Endodermal cell (in vitro differentiated cells): Measurements from ENCODE around the gene RANBP1. TPM values are rescaled to one million over a fixed set of nuclear protein-coding genes. Genes with fewer than 3 reads are reported as not detected.

Experiments
- DNase-seq: peaks from one replicate; pipeline ENCODE4 v3.0.0-alpha.2; 2017
- H3K27ac ChIP-seq: 2 replicates; pipeline ENCODE4 v1.5.1; 2013; ENCODE audit warnings: mild to moderate bottlenecking, low read depth, low read length, moderate library complexity
- H3K27me3 ChIP-seq: 2 replicates; pipeline ENCODE4 v1.6.1; 2013; ENCODE audit warnings: mild to moderate bottlenecking, low read length, moderate library complexity; ENCODE audit not compliant: insufficient read depth, control insufficient read depth, poor library complexity, severe bottlenecking
- H3K36me3 ChIP-seq: 2 replicates; pipeline ENCODE4 v1.7.0; 2013; ENCODE audit warnings: mild to moderate bottlenecking, low read length, moderate library complexity; ENCODE audit not compliant: control insufficient read depth, insufficient read depth
- H3K4me1 ChIP-seq: one replicate; pipeline ENCODE4 v1.7.0; 2013; ENCODE audit warnings: low read length; ENCODE audit not compliant: control insufficient read depth, insufficient read depth
- H3K4me3 ChIP-seq: 2 replicates; pipeline ENCODE4 v1.5.1; 2013; ENCODE audit warnings: mild to moderate bottlenecking, low read length, moderate library complexity
- H3K9ac ChIP-seq: 2 replicates; pipeline ENCODE4 v1.6.1; 2013; ENCODE audit warnings: mild to moderate bottlenecking, low read length, moderate library complexity; ENCODE audit not compliant: poor library complexity, severe bottlenecking; ENCODE audit errors: extremely low read depth
- H3K9me3 ChIP-seq: 2 replicates; pipeline ENCODE4 v1.6.1; 2013; ENCODE audit warnings: mild to moderate bottlenecking, low read length, moderate library complexity; ENCODE audit not compliant: control insufficient read depth
- H3K27ac Mint-ChIP-seq: 2 replicates; pipeline ENCODE4 v1.8.0; 2020; ENCODE audit warnings: mixed read lengths
- H3K27me3 Mint-ChIP-seq: 2 replicates; pipeline ENCODE4 v1.8.0; 2021; ENCODE audit warnings: mild to moderate bottlenecking, mixed read lengths; ENCODE audit not compliant: insufficient read depth
- H3K36me3 Mint-ChIP-seq: 2 replicates; pipeline ENCODE4 v1.8.0; 2020; ENCODE audit warnings: low read depth, mixed read lengths
- H3K4me1 Mint-ChIP-seq: 2 replicates; pipeline ENCODE4 v1.8.0; 2020; ENCODE audit warnings: mixed read lengths
- H3K4me3 Mint-ChIP-seq: 2 replicates; pipeline ENCODE4 v1.8.0; 2020; ENCODE audit warnings: mild to moderate bottlenecking, moderate library complexity, mixed read lengths
- H3K9me3 Mint-ChIP-seq: 2 replicates; pipeline ENCODE4 v1.8.0; 2020; ENCODE audit warnings: mild to moderate bottlenecking, mixed read lengths
- whole genome bisulfite sequencing, 2 experiments: methylation state at CpG; one replicate each; pipeline versions ENCODE4 v1.1.5 to v1.1.7; 2013; ENCODE audit warnings: missing lambda C conversion rate in 2 of 2, mixed read lengths in 1 of 2; ENCODE audit not compliant: insufficient coverage in 1 of 2, insufficient read length in 1 of 2; 5-methylcytosine and 5-hydroxymethylcytosine counted together
- total RNA-seq, 2 donors: library from RNA; stranded (reverse); fragmentation: NEBNext Ultra II Directional in 1 of 2; extraction: Animal tissue kit (Norgen Biotek cat#: 25700) in 1 of 2; gene quantifications; 2 replicates in 1 of 2; 3 replicates in 1 of 2; pipeline ENCODE4 v1.2.1, GENCODE V29; 2021
- TF ChIP-seq, protein P1 (sequence below): fragments of 200-600 bp; sonication (generic); conservative IDR thresholded peaks from 2 replicates; pipeline ENCODE4 v1.5.0; 2021; ENCODE audit warnings: antibody characterized with exemption, mild to moderate bottlenecking

The RANBP1 gene
- total RNA-seq, 2 donors from 2014 or later, result 320 to 415 TPM

DNA sequence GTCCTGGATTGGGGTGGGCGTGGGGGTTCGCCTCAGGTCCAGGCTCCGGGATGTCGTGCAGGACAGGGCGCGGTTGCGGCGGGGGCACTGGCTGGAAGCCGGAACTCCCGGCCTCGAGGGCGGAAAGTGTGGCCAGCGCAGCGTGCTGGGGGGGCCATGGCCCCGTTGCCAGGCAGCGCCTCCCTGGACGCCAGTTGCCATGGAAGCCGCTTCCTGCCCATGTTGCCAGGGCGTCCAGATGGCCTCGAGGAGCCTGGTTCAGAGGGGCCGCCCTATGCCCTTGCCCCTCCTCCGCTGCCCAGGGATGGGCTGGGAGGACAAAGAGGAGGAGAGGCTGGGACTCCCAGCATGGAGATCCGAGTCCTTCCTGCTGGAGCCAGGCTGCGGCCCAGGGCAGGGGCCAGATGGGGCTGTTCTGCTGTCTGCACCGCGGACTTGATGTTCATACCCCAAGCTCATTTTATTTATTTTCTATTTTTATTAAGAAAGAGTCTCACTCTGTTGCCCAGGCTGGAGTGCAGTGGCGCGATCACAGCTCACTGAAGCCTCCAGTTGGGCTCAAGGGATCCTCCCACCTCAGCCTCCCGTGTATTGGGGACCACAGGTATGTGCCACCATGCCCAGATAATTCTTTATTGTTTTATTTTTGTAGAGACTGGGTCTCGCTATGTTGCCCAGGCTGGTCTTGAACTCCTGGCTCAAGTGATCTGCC is 39.6 kb downstream of the RANBP1 start:
- Mint-ChIP-seq H3K4me1 (peaks cover 2% of the 10 kb centered on the region), H3K27ac (no peak overlapping the region), H3K9me3 (no peaks in the 10 kb centered on the region), H3K36me3 (no peaks in the 10 kb centered on the region), H3K4me3 (no peak overlapping the region), H3K27me3 (no peaks in the 10 kb centered on the region)
- TF ChIP-seq, protein P1, sequence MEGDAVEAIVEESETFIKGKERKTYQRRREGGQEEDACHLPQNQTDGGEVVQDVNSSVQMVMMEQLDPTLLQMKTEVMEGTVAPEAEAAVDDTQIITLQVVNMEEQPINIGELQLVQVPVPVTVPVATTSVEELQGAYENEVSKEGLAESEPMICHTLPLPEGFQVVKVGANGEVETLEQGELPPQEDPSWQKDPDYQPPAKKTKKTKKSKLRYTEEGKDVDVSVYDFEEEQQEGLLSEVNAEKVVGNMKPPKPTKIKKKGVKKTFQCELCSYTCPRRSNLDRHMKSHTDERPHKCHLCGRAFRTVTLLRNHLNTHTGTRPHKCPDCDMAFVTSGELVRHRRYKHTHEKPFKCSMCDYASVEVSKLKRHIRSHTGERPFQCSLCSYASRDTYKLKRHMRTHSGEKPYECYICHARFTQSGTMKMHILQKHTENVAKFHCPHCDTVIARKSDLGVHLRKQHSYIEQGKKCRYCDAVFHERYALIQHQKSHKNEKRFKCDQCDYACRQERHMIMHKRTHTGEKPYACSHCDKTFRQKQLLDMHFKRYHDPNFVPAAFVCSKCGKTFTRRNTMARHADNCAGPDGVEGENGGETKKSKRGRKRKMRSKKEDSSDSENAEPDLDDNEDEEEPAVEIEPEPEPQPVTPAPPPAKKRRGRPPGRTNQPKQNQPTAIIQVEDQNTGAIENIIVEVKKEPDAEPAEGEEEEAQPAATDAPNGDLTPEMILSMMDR, result no peak
- no peak overlapping the region for H3K9ac ChIP-seq
- no peaks in the 10 kb centered on the region for H3K4me1 ChIP-seq
- H3K27ac ChIP-seq, result peak overlapping the region; percentile 44
- H3K27me3 ChIP-seq, result no peaks in the 10 kb centered on the region
- DNase-seq, result no peak
- 75 to 89% methylated on average over 14 to 30 of the region's 30 CpGs for WGBS, 2 experiments
- H3K4me3 ChIP-seq, result no peak overlapping the region
- H3K36me3 ChIP-seq, result no peaks in the 10 kb centered on the region
- H3K9me3 ChIP-seq, result no peaks in the 10 kb centered on the region

DNA sequence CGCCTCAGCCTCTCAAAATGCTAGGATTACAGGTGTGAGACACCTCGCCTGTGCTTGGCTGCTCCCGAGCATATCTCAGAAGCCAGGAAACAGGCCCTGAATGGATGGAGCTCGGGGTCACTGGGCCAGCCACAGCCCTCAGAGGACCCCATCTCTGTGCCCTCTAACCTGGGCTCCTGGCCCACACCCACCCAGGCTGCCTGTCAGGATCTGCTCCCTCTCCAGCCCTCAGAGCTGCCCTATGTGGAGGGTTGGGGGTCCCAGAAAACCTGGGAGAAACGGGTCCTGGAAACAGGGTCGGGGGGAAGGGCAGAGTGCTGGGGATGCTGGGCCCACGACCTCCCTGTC is 40.1 kb downstream of the RANBP1 start:
- Mint-ChIP-seq H3K4me1 (peaks cover 2% of the 10 kb centered on the region), H3K27me3 (no peaks in the 10 kb centered on the region), H3K4me3 (no peak overlapping the region), H3K27ac (no peak overlapping the region), H3K9me3 (no peaks in the 10 kb centered on the region), H3K36me3 (no peaks in the 10 kb centered on the region)
- Histone ChIP-seq H3K9me3 (no peaks in the 10 kb centered on the region), H3K27me3 (no peaks in the 10 kb centered on the region), H3K36me3 (no peaks in the 10 kb centered on the region), H3K27ac (peak overlapping the region; percentile 44), H3K9ac (no peak overlapping the region), H3K4me3 (no peak overlapping the region), H3K4me1 (no peaks in the 10 kb centered on the region)
- TF ChIP-seq, protein P1, result no peak
- DNase-seq, result no peak
- 86 to 88% methylated on average over 6 to 7 of the region's 7 CpGs for WGBS, 2 experiments

DNA sequence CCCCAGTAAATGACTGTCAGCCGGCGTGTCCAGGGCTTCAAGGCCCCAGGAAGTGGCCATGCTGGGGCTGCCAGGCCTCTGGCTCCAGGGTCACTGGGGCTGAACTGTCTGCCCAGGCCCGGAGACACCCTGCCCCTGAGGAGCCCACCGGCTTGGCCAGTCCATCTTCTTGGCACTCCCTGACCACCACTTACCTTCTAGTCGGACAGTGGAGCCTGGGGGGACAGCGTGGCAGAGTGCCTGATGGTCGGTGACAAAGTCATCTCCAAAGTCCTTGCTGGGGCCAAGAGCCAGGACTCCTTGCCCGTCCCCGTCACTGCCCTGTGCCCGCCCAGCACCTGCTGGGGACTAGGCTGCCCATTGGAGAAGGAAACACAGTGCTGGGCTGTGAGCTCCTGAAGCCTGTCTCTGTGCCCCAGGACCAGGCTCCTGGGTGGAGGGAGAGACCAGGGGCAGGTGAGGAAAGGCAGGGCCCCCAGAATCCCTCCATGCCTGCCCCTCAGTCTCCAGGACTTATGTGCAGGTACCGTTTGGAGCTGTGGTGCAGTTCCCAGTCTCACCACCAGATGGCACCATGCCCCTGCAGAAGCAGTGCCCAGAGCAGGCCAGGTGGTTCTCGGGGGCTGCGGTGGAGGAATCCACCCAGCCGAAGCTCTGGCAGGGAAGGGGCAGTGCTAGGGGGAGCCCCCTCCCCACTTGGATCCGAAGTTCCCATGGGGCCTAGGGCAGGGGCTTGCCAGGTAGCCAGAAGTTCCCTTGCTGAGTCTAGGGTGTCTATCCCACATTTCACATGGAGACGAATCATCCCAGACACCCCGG is 40.9 kb downstream of the RANBP1 start:
- Mint-ChIP-seq H3K4me3 (no peak overlapping the region), H3K27me3 (no peaks in the 10 kb centered on the region), H3K36me3 (no peaks in the 10 kb centered on the region), H3K9me3 (no peaks in the 10 kb centered on the region), H3K4me1 (peaks cover 2% of the 10 kb centered on the region), H3K27ac (no peak overlapping the region)
- no peaks in the 10 kb centered on the region for H3K9me3 ChIP-seq
- no peak overlapping the region for H3K9ac ChIP-seq
- no peak overlapping the region for H3K4me3 ChIP-seq
- 58 to 74% methylated on average over 8 to 17 of the region's 17 CpGs for WGBS, 2 experiments
- H3K4me1 ChIP-seq, result no peaks in the 10 kb centered on the region
- H3K27ac ChIP-seq, result no peak overlapping the region
- TF ChIP-seq, protein P1, result peak; percentile 96
- no peaks in the 10 kb centered on the region for H3K27me3 ChIP-seq
- peak; percentile 97 for DNase-seq
- no peaks in the 10 kb centered on the region for H3K36me3 ChIP-seq
